Measurements from ENCODE around the gene TEX2. TPM values are rescaled to one million over a fixed set of nuclear protein-coding genes. Genes with fewer than 3 reads are reported as not detected.
A peak's percentile ranks its signal among the peaks of the same experiment; 100 is the strongest.

Gene TEX2
- total and polyA plus RNA-seq, 8 donors = 8.9 to 30.3 (median 22.4) TPM

- Histone ChIP-seq H3K9me3 (no peaks in the 10 kb centered on the region), H3K27me3 (no peaks in the 10 kb centered on the region), H3K36me3 (no peaks in the 10 kb centered on the region), H3K27ac (peak overlapping the region in 3 of 4 donors; percentile 1 to 90 (median 11)), H3K4me1 (peaks cover 21 to 54% (median 49%) of the 10 kb centered on the region in 3 donors), H3K4me3 (no peak overlapping the region)
- TF ChIP-seq CTCF (IDR thresholded peaks at IDR 0.05) = no peak
- whole genome bisulfite sequencing, 2 donors = 68 to 74% methylated on average over 2 of the region's 2 CpGs
- intact Hi-C loops (cut with DNase I) = loop anchor here in 2 of 3 donors (5.0 to 10.0 kb wide), 2 partner anchors 105 to 107 kb away; partner anchors contain the start of gene TEX2 (in 2 of the 2)
- FAIRE-seq (no peak), ATAC-seq (no peak), DNase-seq (no peak)
Observed at GRCh38 chr17:64157669-64158180, 105.3 kb downstream of the TEX2 start.

GRCh38 chr17:64156670-64157069, 106.4 kb downstream of the TEX2 start:
- H3K4me3 ChIP-seq = no peak overlapping the region
- H3K4me1 ChIP-seq = peaks cover 29 to 57% (median 55%) of the 10 kb centered on the region in 3 donors
- no peak for TF ChIP-seq CTCF (IDR thresholded peaks at IDR 0.05)
- peaks cover 0 to under 1% (median 0%) of the 10 kb centered on the region in 3 donors for H3K36me3 ChIP-seq
- H3K27ac ChIP-seq = peak overlapping the region; percentile 43 to 90 (median 70)
- intact Hi-C loops (cut with DNase I) = loop anchor here in 2 of 3 donors (5.0 to 10.0 kb wide), 2 partner anchors 106 to 108 kb away; partner anchors contain the start of gene TEX2 (in 2 of the 2)
- FAIRE-seq (no peak), DNase-seq (no peak), ATAC-seq (peak in 2 of 4 donors; percentile 1 to 2)
- no peaks in the 10 kb centered on the region for H3K9me3 ChIP-seq
- WGBS, 2 donors = 56 to 77% methylated on average over 2 of the region's 2 CpGs
- no peaks in the 10 kb centered on the region for H3K27me3 ChIP-seq

GRCh38 chr17:64155751-64156544, 107.1 kb downstream of the TEX2 start:
- no peak for FAIRE-seq

GRCh38 chr17:64155129-64155528, 107.9 kb downstream of the TEX2 start:
- H3K27ac ChIP-seq = peak overlapping the region in 3 of 4 donors; percentile 59 to 90 (median 82)
- H3K4me1 ChIP-seq = peaks cover 43 to 71% (median 71%) of the 10 kb centered on the region in 3 donors
- H3K9me3 ChIP-seq = no peaks in the 10 kb centered on the region
- H3K27me3 ChIP-seq = no peaks in the 10 kb centered on the region
- H3K4me3 ChIP-seq = no peak overlapping the region
- no peak for TF ChIP-seq CTCF (IDR thresholded peaks at IDR 0.05)
- FAIRE-seq (no peak), ATAC-seq (no peak), DNase-seq (no peak)
- peaks cover 0 to 3% (median 0%) of the 10 kb centered on the region in 3 donors for H3K36me3 ChIP-seq
- 90 to 91% methylated on average over 7 of the region's 7 CpGs for WGBS, 2 donors
- intact Hi-C loops (cut with DNase I) = loop anchor here in 2 of 3 donors (5.0 to 10.0 kb wide), 2 partner anchors 107 to 110 kb away; partner anchors contain the start of gene TEX2 (in 2 of the 2)

More at GRCh38 chr17:64155751-64156544, 107.1 kb downstream of the TEX2 start:
- intact Hi-C loops (cut with DNase I) = loop anchor here in 2 of 3 donors (5.0 to 10.0 kb wide), 2 partner anchors 106 to 109 kb away; partner anchors contain the start of gene TEX2 (in 2 of the 2)
- H3K4me3 ChIP-seq = no peak overlapping the region
- 25 to 33% methylated on average over 11 of the region's 11 CpGs for WGBS, 2 donors
- no peak for TF ChIP-seq CTCF (IDR thresholded peaks at IDR 0.05)
- peak overlapping the region; percentile 43 to 90 (median 70) for H3K27ac ChIP-seq
- DNase-seq (peak; percentile 56 to 83 (median 70)), ATAC-seq (peak; percentile 64 to 83 (median 80))
- no peaks in the 10 kb centered on the region for H3K9me3 ChIP-seq
- H3K27me3 ChIP-seq = no peaks in the 10 kb centered on the region
- peaks cover 36 to 64% (median 62%) of the 10 kb centered on the region in 3 donors for H3K4me1 ChIP-seq
- H3K36me3 ChIP-seq = peaks cover 0 to 3% (median 0%) of the 10 kb centered on the region in 3 donors
